RPMI8226 (cell line): ENCODE measurements around the gene PROX1.

Experiments used
- DNase-seq: peaks from one replicate; pipeline ENCODE4 v3.0.0-alpha.2; 2015

The PROX1 gene, protein sequence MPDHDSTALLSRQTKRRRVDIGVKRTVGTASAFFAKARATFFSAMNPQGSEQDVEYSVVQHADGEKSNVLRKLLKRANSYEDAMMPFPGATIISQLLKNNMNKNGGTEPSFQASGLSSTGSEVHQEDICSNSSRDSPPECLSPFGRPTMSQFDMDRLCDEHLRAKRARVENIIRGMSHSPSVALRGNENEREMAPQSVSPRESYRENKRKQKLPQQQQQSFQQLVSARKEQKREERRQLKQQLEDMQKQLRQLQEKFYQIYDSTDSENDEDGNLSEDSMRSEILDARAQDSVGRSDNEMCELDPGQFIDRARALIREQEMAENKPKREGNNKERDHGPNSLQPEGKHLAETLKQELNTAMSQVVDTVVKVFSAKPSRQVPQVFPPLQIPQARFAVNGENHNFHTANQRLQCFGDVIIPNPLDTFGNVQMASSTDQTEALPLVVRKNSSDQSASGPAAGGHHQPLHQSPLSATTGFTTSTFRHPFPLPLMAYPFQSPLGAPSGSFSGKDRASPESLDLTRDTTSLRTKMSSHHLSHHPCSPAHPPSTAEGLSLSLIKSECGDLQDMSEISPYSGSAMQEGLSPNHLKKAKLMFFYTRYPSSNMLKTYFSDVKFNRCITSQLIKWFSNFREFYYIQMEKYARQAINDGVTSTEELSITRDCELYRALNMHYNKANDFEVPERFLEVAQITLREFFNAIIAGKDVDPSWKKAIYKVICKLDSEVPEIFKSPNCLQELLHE

GRCh38 chr1:213987927-213988506, at the start of gene PROX1:
TSS of gene PROX1 (plus strand) at chr1:213987973. CDS start at chr1:213996536, 8,563 bp downstream.
- peak; percentile 90 for DNase-seq

DNA sequence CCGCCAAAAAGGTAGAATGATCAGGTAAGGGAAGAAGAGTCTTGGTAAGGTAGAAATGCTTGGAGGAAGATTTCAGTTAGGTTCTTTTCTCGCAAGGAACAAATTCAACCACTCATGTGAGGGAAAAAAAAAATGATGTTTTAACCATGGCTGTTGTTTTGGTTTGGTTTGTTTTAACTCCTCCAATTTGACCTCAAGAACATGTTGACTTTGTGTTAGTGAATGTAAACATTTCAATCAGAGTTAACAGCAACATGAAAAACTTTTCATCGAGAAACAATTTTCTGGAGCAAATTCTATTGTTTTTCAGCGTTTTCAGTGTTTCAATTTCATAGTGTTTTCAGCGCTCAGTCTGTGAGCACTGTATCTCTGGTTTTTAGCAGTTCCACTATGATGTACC, 49.0 kb upstream of the PROX1 start:
- no peak for DNase-seq

GRCh38 chr1:213939888-213940287, 47.9 kb upstream of the PROX1 start:
- DNase-seq: no peak

- no peak for DNase-seq
These were observed 46.8 kb upstream of the PROX1 start for GRCh38 chr1:213940947-213941346.

DNA sequence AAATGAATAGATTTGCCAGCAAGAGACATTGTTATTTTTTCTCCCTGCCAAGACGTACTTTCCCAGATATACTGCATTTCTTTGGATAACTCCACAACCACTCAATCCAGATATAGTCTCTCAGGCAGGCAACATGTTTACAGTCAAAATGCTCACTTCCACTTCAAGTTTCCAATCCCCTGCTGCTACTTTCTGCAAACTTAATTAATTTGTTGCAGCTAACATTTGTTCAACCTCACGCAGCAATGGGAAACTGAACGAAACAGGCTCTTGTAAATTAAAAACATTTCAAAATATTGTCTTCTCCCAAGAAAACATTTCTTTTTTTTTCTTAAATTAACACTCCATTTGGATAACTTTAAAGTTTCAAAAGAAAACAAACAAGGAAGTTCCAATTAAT, 45.7 kb upstream of the PROX1 start:
- DNase-seq: no peak

GRCh38 chr1:213947200-213947801, 40.5 kb upstream of the PROX1 start:
- no peak for DNase-seq

DNA sequence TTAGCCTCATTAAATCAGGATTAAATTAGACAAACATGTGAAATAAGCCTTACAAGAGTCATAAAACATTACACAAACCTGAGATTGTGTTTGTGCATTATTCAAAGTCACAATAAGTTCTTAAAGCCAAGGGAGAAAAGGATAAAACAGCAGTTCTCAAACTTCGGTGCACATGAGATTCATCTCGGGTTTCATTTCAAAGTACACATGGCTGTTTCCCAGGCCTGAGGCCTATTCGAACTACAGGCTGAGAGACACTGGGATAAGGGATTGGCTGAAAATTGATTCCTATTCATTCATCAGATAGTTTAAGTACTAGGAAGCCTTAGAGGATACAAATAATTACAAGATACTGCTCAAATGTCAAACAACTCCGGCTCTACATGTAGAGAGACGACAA, 35.9 kb upstream of the PROX1 start:
- DNase-seq: no peak

DNA sequence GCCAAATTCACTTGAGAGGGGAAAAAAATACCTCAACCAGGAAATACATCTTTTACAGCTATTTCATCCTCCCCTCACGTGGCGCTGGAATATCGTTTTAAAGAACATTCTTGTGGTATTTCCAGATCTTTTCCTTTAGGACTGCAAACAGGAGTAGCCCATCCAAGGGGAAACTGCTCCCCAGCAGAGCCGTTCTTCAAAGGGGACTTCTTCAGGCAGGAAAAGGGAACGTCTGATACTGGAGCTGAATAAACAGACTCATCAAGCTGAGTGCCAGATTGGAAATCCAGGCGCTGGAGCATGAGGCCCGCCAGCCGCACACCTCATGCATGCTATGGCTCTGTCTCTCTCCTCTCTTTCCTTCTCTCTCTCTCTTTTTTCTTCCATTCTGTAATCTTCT, 34.0 kb upstream of the PROX1 start:
- no peak for DNase-seq

- DNase-seq: no peak
These were observed 31.4 kb upstream of the PROX1 start for GRCh38 chr1:213956295-213956770.

DNA sequence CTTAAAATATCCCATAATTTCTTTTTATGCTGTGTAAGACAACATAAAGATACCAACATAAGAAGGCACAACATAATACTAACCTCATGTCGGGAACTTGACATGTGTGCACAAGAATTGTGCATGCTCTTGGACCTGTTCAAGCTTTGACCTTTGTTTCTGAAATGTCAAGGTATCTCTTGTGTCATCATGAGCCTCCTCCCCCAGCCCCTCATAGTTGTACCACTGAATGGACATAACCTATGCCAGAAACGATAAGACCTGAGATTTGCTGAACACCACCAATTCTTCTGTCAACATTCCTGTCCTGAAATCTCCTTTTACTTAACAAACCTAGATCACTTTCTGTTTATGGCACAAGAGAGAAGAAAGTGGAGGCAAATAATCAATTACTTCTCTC, 29.4 kb upstream of the PROX1 start:
- no peak for DNase-seq

GRCh38 chr1:213960963-213961362, 26.8 kb upstream of the PROX1 start:
- no peak for DNase-seq

GRCh38 chr1:213962508-213962907, 25.3 kb upstream of the PROX1 start:
- no peak for DNase-seq

DNA sequence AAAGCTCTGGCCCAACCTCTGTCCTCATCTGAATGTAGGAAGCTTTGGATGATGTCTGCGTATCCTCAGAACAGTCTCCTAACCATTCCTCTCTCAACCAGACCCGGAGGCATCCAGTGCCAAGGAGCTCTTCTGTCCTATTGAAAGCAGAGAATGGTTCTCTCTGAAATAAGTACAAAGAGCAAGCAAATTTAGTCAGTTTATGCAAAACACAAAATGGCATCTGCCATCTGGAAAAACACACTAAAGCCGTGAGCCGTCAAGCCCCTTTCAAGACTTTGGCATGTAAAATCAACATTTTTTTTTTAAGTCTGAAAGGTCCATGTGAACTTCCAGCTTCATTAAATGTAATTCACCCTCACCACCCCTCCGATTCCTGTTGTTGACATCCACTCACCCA, 21.7 kb upstream of the PROX1 start:
- no peak for DNase-seq

DNA sequence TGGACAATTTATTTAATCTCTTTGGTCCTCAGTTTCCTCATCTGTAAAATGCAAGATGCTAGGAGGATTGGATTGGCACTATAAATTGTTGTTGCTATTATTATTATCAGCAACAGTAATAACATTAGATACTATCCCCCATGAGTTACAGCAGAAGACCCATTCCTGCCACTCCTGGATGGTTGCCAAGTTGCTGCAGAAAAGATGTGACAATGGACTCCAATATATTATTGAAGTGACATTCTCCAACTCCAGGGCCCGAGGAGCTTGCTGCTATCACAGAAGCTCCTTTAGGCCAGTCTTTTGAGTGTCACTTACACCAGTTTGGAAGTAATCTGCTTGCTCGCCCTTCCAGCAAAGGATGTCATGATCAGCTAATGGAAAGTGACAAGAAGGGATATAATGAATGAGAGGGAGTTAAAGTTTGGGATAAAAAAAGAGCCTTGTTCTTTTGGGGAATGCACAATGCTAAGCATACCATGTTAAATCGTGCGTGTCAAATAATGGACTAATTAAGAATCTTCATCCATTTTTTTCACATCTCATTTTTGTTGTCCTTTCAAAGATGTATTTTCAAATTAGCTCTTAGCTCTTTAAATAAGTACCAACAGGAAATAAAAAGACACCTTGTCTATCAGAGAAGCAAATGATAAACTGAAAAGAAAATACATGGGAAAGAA, 19.5 kb upstream of the PROX1 start:
- DNase-seq: no peak

DNA sequence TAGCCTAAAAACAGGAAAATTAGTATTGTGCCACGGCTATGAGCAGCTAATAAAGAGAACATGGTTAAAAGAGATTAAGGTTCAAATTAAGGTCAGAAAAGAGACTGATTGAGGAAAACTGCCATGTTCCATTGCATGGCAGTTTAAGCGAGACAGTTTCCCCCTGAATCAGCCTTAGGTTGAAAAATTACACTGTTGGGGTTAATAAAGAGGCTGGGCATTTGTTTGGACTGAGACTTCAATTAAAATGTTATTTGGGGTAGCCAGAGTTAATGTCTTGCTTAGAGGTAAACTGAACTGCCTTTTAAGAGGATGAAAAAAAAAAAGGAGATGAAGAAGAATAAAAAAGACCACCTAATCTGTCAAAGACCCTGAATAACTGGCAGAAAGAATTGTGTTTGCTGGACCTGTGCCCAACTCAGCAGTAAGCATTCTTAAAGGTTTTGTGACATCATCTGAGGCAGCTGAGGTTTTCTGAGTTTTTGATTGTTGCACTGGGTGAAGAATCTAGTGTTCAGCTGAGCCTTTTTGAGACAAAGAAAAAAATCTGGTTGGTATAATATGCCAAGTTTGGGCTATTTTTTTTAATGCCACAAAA, 17.7 kb upstream of the PROX1 start:
- DNase-seq: no peak

GRCh38 chr1:213972141-213972540, 15.6 kb upstream of the PROX1 start:
- no peak for DNase-seq

- no peak for DNase-seq
These were observed 14.6 kb upstream of the PROX1 start for GRCh38 chr1:213973129-213973528.

GRCh38 chr1:213976665-213977485, 10.9 kb upstream of the PROX1 start:
- no peak for DNase-seq

- no peak for DNase-seq
These were observed 10.3 kb upstream of the PROX1 start for GRCh38 chr1:213977486-213977842.

GRCh38 chr1:213977909-213978308, 9.9 kb upstream of the PROX1 start:
- DNase-seq: no peak

DNA sequence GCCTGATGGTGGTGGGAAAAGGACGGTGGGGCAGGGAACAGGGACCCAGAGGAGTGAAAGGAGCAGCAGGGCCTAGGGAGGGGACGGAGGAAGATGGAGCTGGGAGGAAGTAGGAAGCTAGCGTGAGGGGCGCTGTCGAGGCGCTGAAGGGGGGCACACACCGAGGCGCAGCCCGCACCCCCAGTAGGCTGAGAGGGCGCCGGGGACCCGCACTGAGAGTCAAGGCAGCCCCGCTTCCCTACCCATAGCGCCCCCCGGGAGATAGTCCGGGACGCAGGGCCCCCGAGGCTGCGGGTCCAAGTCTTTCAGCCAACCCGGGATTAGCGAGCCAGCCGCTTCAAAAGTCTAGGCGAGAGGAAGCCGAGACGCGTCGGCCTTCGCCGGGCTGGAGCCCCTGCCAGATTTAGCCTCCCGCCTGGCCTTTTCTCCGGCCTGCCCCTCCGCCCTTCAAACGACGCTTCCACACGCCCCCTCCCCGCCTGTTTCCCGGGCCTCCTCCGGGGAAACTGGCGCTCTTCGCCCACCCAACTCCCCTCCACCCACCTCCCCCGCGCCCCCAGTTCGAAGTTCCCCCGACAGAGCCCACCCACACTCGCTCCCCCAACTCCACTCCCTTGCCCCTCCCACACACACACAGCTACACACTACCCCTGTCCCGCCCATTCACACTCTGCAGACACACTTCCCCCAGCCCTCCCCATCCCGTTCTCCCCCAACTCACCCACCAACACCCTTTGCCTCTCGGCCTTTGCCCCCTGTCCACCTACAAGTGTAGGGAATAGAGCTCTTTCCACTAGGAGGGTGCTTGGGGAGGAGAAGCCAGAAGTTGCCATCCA, 7.8 kb upstream of the PROX1 start:
- DNase-seq: no peak
